Natural killer cell (primary cell): ENCODE data around the gene NIPAL4. TPM values are rescaled to one million over a fixed set of nuclear protein-coding genes. Genes with fewer than 3 reads are reported as not detected.
"Not testable (repeated sequence)": the region's sequence is repeated elsewhere in the genome, so short reads cannot be mapped to it uniquely, and the experiment has no call there.

Source experiments
- ATAC-seq, 3 donors: fragments of 150-1000 bp in 2 of 3; fragments of 200-7000 bp in 1 of 3; cut with Tn5 transposase; 1 replicate in 1 of 3; 2 replicates in 2 of 3; pipeline ENCODE4 v1.10.0; 2021; ENCODE audit warnings: mild to moderate bottlenecking in 2 of 3, moderate library complexity in 2 of 3
- DNase-seq, 2 donors: peaks; one replicate each; pipeline versions ENCODE4 v3.0.0 to v3.0.0-alpha.2; 2013 to 2021; ENCODE audit warnings: mixed read lengths in 1 of 2
- H3K27ac ChIP-seq: one replicate; pipeline ENCODE4 v1.5.1; 2013; ENCODE audit warnings: mild to moderate bottlenecking, low read length
- H3K27me3 ChIP-seq: one replicate; pipeline ENCODE4 v1.6.1; 2013; ENCODE audit warnings: low read length; ENCODE audit not compliant: control insufficient read depth, insufficient read depth
- H3K36me3 ChIP-seq: one replicate; pipeline ENCODE4 v1.6.1; 2013; ENCODE audit warnings: low read length; ENCODE audit not compliant: control insufficient read depth, insufficient read depth
- H3K4me1 ChIP-seq: one replicate; pipeline ENCODE4 v1.6.1; 2013; ENCODE audit warnings: low read length; ENCODE audit not compliant: control insufficient read depth, insufficient read depth
- H3K4me3 ChIP-seq: one replicate; pipeline ENCODE4 v1.5.1; 2013; ENCODE audit warnings: low read length
- H3K9me3 ChIP-seq: one replicate; pipeline ENCODE4 v1.6.1; 2013; ENCODE audit warnings: low read length; ENCODE audit not compliant: control insufficient read depth, insufficient read depth
- H3K27ac Mint-ChIP-seq, 2 donors: one replicate each; pipeline ENCODE4 v1.8.0; 2022; ENCODE audit warnings: mild to moderate bottlenecking in 2 of 2, mixed read lengths in 2 of 2, moderate library complexity in 1 of 2
- H3K27me3 Mint-ChIP-seq, 2 donors: one replicate each; pipeline ENCODE4 v1.8.0; 2022; ENCODE audit warnings: low read depth in 2 of 2, mixed read lengths in 2 of 2
- H3K36me3 Mint-ChIP-seq: one replicate; pipeline ENCODE4 v1.8.0; 2022; ENCODE audit warnings: mixed read lengths
- H3K4me1 Mint-ChIP-seq, 2 donors: one replicate each; pipeline ENCODE4 v1.8.0; 2022; ENCODE audit warnings: mixed read lengths in 2 of 2
- H3K4me3 Mint-ChIP-seq: one replicate; pipeline ENCODE4 v1.8.0; 2022; ENCODE audit warnings: mild to moderate bottlenecking, moderate library complexity, mixed read lengths
- H3K9me3 Mint-ChIP-seq, 2 donors: one replicate each; pipeline ENCODE4 v1.8.0; 2022; ENCODE audit warnings: mixed read lengths in 2 of 2
- WGBS: methylation state at CpG from one replicate; pipeline ENCODE4 v1.1.7; 2013; ENCODE audit warnings: missing lambda C conversion rate; ENCODE audit not compliant: insufficient coverage; 5-methylcytosine and 5-hydroxymethylcytosine counted together
- intact Hi-C: fragments of 100-400 bp; cut with micrococcal nuclease; formaldehyde crosslinking; loops from one replicate; pipeline ENCODE4 v1.14.2; 2022
- total RNA-seq, 4 donors: library from RNA; stranded (reverse); fragments of 120-200 nt in 1 of 4; gene quantifications; one replicate each; pipeline versions ENCODE4 v1.2.3 to v1.2.4, GENCODE V29; 2013 to 2022
- TF ChIP-seq, protein P1 (sequence below): fragments of 200-600 bp; IDR thresholded peaks from one replicate; pipeline ENCODE4 v1.8.0; 2022; ENCODE audit warnings: antibody characterized with exemption

The NIPAL4 gene
- total RNA-seq, 3 donors from 2014 or later (not counting 1 experiment from before 2014, with no cell fraction given): 0.39 to 1.3 TPM; not detected in 1

DNA sequence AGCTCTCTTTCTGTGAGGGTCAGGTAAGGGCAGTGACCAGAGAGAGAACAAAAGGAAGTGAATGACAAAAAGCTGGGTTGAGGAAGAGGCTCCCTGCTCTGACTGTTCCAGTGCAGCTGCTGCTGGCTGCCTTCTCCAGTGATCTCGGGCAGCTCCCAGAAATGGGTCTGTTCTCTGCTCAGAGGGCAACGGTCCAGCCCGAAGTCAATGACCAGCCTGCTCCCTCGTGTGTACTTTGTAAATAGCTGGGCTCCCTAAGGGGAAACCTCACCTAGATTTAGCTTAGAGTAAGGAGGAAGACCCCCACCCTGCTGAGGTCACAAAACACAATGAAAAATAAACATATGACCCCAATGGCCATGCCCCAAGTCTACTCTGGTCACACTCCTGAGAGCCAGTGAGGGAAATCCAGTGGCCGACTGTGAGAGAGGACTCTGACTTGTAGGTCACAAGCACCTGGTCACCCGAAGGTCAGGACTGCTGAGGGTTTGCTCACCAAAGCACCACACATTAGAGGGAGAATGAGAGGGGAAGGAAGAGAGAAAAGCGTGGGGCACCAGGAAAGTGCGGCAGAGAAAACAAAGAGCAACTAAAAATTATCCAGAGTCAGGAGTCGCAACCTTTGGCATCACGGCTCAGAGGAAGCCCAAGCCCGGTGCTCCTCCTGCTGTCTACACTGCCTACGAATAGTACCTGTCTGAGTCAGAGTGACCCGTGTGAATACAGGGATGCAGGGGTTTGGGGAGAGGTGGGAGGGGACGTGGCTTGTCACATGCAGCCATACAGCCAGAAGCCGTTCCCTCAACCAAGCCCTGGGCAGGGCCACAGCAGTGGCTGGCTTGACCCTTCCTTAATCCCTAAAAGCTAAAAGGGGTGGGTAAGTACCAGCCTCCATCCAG, 19.8 kb downstream of the NIPAL4 start:
- TF ChIP-seq, protein P1, sequence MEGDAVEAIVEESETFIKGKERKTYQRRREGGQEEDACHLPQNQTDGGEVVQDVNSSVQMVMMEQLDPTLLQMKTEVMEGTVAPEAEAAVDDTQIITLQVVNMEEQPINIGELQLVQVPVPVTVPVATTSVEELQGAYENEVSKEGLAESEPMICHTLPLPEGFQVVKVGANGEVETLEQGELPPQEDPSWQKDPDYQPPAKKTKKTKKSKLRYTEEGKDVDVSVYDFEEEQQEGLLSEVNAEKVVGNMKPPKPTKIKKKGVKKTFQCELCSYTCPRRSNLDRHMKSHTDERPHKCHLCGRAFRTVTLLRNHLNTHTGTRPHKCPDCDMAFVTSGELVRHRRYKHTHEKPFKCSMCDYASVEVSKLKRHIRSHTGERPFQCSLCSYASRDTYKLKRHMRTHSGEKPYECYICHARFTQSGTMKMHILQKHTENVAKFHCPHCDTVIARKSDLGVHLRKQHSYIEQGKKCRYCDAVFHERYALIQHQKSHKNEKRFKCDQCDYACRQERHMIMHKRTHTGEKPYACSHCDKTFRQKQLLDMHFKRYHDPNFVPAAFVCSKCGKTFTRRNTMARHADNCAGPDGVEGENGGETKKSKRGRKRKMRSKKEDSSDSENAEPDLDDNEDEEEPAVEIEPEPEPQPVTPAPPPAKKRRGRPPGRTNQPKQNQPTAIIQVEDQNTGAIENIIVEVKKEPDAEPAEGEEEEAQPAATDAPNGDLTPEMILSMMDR: no peak
- intact Hi-C loops: no loop called here
- no peaks in the 10 kb centered on the region for H3K36me3 ChIP-seq
- no peak overlapping the region for H3K4me3 ChIP-seq
- H3K27ac Mint-ChIP-seq: no peak overlapping the region
- H3K9me3 Mint-ChIP-seq: no peaks in the 10 kb centered on the region
- no peak overlapping the region for H3K4me3 Mint-ChIP-seq
- H3K27ac ChIP-seq: no peak overlapping the region
- H3K9me3 ChIP-seq: no peaks in the 10 kb centered on the region
- peaks cover 8% of the 10 kb centered on the region for H3K4me1 ChIP-seq
- no peak for ATAC-seq
- peaks cover 0 to 2% of the 10 kb centered on the region in 2 donors for H3K27me3 Mint-ChIP-seq
- no peak for DNase-seq
- H3K36me3 Mint-ChIP-seq: no peaks in the 10 kb centered on the region
- H3K27me3 ChIP-seq: no peaks in the 10 kb centered on the region
- no peaks in the 10 kb centered on the region for H3K4me1 Mint-ChIP-seq
- WGBS: 86% methylated on average over 15 of the region's 15 CpGs

DNA sequence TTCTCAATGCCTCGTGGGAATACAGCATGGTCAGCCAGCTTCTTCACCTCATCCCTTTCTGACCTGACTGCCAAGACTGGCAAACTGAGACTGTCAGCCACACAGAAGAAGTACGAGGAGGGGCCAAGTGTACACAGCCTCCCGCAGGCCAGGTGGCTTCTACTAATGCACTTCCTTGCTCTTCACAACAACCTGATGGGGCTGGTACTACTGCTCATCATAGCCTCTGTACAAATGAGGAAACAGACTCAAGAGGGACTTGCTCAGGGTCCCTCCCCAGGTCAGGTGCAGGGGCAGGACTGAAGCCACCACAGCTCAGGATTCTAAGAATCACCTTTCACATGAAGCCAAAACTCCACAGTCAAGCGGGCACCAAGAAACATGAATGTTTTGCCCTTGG, 21.3 kb downstream of the NIPAL4 start:
- intact Hi-C loops: no loop called here
- Mint-ChIP-seq H3K4me3 (no peak overlapping the region), H3K4me1 (no peaks in the 10 kb centered on the region)

DNA sequence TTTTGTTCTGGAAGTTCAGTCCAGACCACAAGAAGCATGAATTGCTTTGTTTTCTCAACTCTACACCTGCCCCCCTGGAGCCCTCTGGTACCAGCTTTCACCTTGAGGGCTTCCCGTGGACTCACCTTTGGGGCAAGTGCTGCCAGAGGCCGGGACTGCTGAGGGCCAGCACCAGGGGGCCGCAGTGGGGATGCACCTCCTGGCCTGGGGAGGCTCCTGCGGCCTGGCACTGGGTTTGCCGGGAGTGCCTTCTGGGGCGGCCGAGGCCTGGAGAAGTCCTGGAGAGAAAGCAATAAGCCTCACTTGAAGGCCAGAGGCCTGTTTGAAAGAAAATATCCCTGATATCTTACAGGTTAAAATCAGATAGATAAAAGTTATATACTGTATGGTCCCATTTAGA, 21.7 kb downstream of the NIPAL4 start:
- no peaks in the 10 kb centered on the region for H3K27me3 ChIP-seq
- H3K27ac Mint-ChIP-seq: no peak overlapping the region
- peak overlapping the region; percentile 10 for H3K27ac ChIP-seq
- DNase-seq (no peak), ATAC-seq (no peak)
- H3K4me3 ChIP-seq: no peak overlapping the region
- WGBS: 95% methylated on average over 7 of the region's 7 CpGs
- H3K36me3 Mint-ChIP-seq: no peaks in the 10 kb centered on the region
- no peaks in the 10 kb centered on the region for H3K36me3 ChIP-seq
- no peak overlapping the region for H3K4me3 Mint-ChIP-seq
- peaks cover 3 to 4% of the 10 kb centered on the region in 2 donors for H3K4me1 Mint-ChIP-seq
- no peaks in the 10 kb centered on the region for H3K9me3 ChIP-seq
- peaks cover 21% of the 10 kb centered on the region for H3K4me1 ChIP-seq
- H3K27me3 Mint-ChIP-seq: peaks cover 0 to 2% of the 10 kb centered on the region in 2 donors
- no peaks in the 10 kb centered on the region for H3K9me3 Mint-ChIP-seq
- TF ChIP-seq, protein P1: no peak
- intact Hi-C loops: no loop called here

More for the DNA sequence above, 21.3 kb downstream of the NIPAL4 start:
- Mint-ChIP-seq H3K27ac (no peak overlapping the region), H3K36me3 (no peaks in the 10 kb centered on the region), H3K27me3 (peaks cover 0 to 2% of the 10 kb centered on the region in 2 donors), H3K9me3 (no peaks in the 10 kb centered on the region)
- H3K27me3 ChIP-seq: no peaks in the 10 kb centered on the region
- peak overlapping the region; percentile 19 for H3K27ac ChIP-seq
- 72% methylated on average over 4 of the region's 4 CpGs for WGBS
- ATAC-seq (no peak), DNase-seq (no peak)
- TF ChIP-seq, protein P1: no peak
- H3K36me3 ChIP-seq: no peaks in the 10 kb centered on the region
- H3K4me3 ChIP-seq: no peak overlapping the region
- peaks cover 18% of the 10 kb centered on the region for H3K4me1 ChIP-seq
- H3K9me3 ChIP-seq: no peaks in the 10 kb centered on the region

DNA sequence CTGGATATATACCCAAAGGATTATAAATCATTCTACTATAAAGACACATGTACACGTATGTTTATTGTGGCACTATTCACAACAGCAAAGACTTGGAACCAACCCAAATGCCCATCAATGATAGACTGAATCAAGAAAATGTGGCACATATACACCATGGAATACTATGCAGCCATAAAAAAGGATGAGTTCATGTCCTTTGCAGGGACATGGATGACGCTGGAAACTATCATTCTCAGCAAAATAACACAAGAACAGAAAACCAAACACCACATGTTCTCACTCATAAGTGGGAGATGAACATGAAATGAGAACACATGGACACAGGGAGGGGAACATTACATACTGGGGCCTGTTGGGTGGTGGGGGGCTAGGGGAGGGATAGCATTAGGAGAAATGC, 22.7 kb downstream of the NIPAL4 start:
- intact Hi-C loops, H3K27ac ChIP-seq, H3K36me3 Mint-ChIP-seq, H3K27me3 Mint-ChIP-seq, H3K36me3 ChIP-seq, H3K9me3 ChIP-seq, H3K4me3 ChIP-seq, DNase-seq, H3K27ac Mint-ChIP-seq, H3K9me3 Mint-ChIP-seq, ATAC-seq, H3K4me3 Mint-ChIP-seq, H3K27me3 ChIP-seq: not testable (repeated sequence)
- WGBS: 100% methylated on average over 1 of the region's 2 CpGs
- peaks cover 8 to 10% of the 10 kb centered on the region in 2 donors for H3K4me1 Mint-ChIP-seq
- peaks cover 28% of the 10 kb centered on the region for H3K4me1 ChIP-seq
